CD1c-positive myeloid dendritic cell (primary cell): ENCODE results near the gene C1QTNF9B.

Source experiments
- DNase-seq: peaks from one replicate; pipeline ENCODE4 v3.0.0-alpha.2; 2016; ENCODE audit errors: extremely low spot score

The C1QTNF9B gene

DNA sequence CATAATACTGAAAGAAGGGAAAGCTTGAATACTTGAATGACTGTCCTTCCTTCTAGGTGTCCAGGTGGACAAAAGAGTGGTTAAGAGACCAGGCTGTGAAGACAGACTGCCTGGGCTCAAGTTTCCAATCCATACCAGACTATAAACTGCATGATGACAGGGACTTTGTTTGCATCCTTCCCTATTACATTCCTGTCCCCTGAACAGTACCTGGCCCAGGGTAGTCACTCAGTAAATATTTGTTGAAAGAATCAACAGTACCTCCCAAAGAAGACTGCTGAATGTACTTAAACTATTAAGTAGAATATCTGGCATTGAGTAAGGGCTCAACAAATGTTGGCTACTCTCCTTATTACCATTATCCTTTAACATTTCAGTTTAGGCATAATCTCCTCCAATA, 37.8 kb downstream of the C1QTNF9B start:
- DNase-seq: no peak

GRCh38 chr13:23858546-23858945, 38.8 kb downstream of the C1QTNF9B start:
- no peak for DNase-seq

DNA sequence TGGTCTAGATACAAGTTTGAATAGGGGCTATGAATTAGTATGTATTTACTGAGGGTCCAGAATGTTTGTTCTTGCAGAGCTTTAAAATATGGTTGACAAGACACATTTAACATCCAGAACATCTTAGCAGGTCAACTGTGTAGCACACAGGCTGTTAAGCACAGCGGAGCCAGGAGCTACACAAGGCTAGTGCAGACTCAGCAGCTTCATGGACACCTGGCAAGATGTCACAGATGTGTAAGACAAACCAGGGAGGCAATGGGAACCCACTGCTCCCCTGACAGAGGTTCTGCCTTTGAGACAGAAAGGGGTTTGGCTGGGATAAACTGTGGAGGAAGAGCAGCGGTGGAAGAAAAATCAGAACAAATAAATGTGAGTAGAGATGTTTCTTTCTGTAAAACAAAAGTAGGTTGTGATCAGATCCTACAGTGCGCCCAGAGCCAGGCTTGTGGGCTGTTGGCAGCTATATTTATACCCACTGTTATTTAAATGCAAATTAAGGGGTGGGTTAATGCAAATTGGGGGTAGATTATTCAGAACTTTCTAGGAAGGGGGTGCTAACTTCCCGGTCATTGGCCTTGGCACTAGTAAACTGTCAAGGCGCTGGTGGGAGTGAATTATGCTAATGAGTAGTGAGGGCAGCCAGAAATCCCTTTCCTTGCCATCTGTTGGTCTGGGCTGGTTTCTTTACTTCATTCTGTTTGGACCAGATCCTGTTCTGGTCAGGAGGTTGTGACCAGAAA, 41.1 kb downstream of the C1QTNF9B start:
- no peak for DNase-seq

GRCh38 chr13:23855360-23855759, 41.9 kb downstream of the C1QTNF9B start:
- no peak for DNase-seq

DNA sequence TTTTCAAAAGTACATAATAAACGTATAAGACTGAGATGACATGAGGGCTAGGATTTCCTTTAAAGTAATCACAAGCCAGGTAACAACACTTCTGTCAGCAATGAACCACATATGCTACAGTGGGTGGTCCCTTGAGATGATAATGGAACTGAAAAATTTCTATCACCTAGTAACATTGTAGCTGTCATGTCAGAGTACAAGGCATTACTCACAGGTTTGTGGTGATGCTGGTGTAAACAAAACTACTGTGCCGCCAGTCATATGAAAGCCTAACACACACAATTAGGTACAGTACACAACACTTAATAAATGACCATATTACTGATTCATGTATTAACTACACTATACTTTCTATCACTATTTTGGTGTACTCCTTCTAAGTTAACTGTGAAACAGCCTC, 45.0 kb downstream of the C1QTNF9B start:
- DNase-seq: no peak

- no peak for DNase-seq
These were observed 46.2 kb downstream of the C1QTNF9B start for GRCh38 chr13:23851106-23851505.

DNA sequence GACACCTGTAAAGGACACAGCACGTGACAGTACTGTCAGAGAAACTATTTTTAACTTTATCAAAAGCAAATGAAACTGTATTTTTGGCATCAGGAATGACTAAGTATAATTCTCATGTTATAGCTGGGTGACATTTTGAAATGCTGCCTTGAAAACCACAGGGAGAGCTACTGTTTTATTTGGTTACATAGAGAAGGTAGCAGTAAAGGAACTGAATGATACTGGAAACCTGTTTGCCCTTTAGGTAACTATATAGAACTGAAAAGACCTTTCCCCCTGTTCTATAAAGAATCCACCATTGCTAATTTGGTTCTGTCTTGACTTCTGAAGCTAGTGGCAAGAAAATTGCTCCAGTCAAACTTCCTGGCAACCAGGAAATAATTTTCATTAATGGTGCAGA, 47.2 kb downstream of the C1QTNF9B start:
- no peak for DNase-seq

DNA sequence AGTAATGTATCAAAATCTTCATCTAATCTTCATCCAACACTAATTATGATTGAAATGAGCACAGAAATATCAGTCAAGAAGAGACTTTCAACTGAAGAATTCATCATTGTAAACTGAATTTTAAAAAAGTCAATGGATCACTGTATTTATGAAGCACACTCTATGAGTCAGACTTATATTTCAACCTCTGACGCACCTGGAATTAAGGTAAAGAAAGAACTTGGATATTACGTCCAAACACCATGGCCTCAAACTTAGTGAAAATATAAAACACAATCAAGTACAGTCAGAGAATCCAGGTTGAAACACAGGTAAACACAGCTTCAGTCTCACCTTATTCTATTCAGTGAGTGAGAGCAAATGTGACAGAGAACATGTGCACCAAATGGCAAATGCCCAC, 47.6 kb downstream of the C1QTNF9B start:
- DNase-seq: no peak

DNA sequence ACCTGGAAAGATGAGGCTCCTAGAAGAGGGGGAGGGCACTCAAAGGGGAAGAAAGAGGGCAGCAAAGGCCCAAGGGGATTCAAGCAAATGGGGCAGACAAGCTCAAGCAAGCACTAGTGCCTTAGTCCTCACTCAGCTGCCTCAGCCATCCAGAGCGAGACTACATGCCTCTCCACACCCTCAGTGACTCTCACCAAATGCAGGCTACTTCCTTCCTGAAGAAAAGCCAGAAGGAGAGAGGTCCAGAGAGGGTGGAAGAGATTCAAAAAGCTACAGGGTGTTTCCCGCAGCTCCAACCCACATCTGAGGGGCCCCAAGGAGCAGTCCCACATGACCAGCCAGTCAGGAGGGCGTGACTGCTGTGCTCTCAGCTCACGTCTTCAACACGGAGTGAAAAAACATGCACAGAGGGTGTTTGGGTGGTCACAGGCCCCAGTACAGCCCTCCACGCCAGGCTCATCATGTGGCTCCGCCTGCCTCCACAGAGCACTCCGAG, 48.6 kb downstream of the C1QTNF9B start:
- DNase-seq: no peak

- DNase-seq: no peak
These were observed 49.3 kb downstream of the C1QTNF9B start for GRCh38 chr13:23848019-23848418.

GRCh38 chr13:23847497-23847896, 49.8 kb downstream of the C1QTNF9B start:
- DNase-seq: no peak

DNA sequence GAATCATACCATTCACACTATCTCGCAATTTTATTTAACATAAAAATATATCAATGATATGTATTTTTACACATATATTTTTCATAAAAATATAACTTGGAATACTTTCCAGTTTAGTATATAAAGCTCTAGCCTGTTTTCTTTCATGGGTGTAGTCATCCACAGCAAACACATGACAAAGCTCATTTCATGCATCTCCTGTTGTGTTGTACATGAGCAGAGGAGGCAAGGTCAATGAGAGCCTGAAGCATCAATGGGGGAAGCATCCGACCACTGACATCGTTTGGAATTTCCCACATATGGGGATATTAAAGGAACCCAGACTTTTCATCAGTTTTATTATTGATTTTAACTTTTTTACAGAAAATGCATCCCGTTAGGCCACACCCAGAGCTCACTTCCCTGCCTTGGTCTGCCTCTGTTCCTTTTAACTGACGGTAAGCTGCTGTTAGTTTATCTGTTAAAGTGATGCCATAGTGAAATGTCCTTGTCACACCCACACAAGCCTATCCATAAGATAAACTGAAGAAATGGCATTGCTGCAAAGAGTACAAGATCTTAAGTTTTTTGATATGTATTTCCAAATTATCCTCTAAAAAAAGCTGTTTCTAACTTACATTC, 52.1 kb downstream of the C1QTNF9B start:
- no peak for DNase-seq

DNA sequence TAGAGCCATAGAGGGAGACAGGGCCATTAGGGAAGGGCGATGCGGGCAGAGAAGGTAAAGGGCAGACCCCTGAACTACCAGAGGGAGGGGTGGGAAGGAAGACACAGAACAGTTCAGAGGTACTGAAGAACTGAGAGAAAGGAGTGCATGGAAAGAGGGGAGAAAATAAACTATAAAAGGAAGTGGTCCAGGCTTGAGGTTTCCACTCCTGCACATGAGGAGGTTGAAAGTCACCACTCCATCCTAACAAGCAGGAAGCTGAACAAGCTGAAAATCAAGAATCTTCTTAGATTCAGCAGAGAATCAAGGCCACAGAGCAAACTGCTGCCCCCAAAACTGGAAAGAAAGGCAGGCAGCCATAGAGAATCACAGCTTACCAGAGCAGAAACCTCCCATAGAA, 53.2 kb downstream of the C1QTNF9B start:
- no peak for DNase-seq

GRCh38 chr13:23843436-23843835, 53.9 kb downstream of the C1QTNF9B start:
- no peak for DNase-seq

DNA sequence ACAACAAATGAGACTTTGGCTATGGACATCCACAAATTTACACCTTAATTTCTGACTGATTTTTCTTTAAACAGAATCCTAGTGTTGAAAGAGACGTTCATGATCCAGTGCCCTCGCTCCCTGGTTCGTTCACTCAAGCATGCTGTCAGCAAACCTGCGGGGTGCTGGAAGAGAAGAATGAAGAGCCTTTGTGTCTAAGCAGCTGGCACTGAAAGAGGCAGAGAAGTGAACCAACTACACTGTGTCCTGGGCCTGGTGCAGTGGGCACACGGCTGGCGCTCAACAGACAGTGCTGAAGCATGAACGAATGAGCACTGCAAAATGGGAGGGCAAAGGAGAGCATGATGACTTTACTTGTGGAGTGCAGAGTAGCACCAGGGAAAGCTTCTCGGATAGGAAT, 54.9 kb downstream of the C1QTNF9B start:
- DNase-seq: no peak
